HG02763 (cell line): ENCODE measurements around the gene CACFD1.
"Not testable (repeated sequence)": the region's sequence is repeated elsewhere in the genome, so short reads cannot be mapped to it uniquely, and the experiment has no call there.

Experiments used
- ATAC-seq: cut with Tn5 transposase; IDR thresholded peaks from one replicate; pipeline ENCODE4 v1.9.1; 2021; ENCODE audit warnings: mild to moderate bottlenecking, moderate library complexity; ENCODE audit not compliant: unreplicated experiment

The CACFD1 gene

GRCh38 chr9:133439337-133439736 is 20.4 kb upstream of the CACFD1 start:
- no peak for ATAC-seq

GRCh38 chr9:133440874-133441273 is 18.9 kb upstream of the CACFD1 start:
- no peak for ATAC-seq

GRCh38 chr9:133441571-133441970 is 18.2 kb upstream of the CACFD1 start:
- ATAC-seq: no peak

DNA sequence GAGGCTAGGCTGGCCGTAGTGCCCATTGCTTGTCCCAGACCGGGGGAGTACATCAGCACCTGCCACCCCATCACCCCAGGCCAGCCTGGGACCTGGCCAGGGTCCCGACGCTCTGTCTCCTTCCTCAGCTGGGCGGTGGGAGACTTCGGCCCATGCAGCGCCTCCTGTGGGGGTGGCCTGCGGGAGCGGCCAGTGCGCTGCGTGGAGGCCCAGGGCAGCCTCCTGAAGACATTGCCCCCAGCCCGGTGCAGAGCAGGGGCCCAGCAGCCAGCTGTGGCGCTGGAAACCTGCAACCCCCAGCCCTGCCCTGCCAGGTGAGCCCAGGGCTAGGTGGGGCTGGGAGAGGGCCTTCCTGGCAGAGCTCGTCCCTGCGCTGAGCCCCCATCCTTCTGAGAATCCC is 16.5 kb upstream of the CACFD1 start:
- ATAC-seq: no peak

DNA sequence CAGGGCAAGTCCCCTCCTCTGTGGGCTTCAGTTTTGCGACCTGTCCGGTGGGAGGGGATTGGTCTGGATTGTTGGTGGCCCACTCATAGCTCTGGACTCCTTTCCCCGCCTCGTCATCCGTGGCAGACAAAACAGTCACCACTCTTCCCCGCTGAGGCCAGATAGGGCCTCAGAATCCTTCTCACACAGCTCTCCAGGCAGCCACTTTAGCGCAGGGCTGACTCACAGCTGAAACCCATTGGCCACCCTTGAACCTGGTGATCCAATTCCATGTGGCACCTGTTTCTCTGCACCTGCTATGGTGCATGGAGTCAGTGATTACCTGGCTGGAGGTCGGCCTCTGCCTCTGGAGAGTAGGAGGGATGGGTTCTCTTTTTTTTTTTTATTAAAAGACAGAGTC is 15.8 kb upstream of the CACFD1 start:
- no peak for ATAC-seq

DNA sequence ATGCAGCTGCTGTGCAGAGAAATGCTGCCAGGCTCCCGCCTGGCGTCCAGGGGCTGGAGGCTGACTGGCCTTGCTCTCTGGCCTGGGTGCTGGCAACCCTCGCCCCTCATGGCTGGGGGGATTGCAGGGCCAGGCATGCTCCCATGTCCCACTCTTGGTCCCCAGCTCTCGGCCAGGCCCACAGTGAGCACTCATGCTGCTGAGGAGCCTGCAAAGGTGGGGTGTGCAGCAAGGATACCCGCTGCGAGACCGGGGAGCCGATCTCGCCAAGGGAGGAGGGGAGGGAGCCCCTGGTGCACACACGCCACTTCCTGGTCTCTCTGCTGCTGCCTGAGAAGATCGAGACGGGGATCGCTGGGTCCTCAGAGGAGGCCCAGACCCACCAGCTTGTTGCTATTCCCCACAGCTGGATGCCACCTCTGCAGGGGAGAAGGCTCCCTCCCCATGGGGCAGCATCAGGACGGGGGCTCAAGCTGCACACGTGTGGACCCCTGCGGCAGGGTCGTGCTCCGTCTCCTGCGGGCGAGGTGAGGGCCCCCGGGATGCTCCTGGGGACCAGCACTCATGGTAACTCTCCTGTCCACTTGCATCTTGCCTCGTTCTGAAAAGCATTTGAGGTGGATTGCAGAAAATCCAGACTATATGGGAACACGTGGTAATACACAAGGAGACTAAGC is 14.3 kb upstream of the CACFD1 start:
- ATAC-seq: no peak

- ATAC-seq: no peak
Measured at GRCh38 chr9:133448487-133448972, 11.2 kb upstream of the CACFD1 start.

- ATAC-seq: no peak
Measured at GRCh38 chr9:133449760-133450159, 10.0 kb upstream of the CACFD1 start.

DNA sequence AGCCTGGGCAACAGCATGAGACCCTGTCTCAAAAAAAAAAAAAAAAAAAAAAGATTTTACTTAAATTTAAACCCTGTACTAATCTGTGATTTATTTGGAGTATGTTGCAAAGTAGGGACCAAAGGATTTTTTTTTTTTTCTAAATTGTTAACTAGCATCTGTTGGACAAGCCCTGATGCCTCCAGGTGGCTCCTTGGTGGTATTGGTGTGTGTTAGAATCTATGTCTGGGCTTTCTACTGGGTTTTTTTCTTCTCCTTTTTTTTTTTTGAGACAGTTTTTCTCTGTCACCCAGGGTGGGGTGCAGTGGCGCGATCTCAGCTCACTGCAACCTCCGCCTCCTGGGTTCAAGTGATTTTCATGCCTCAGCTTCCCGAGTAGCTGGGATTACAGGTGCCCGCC is 7.9 kb upstream of the CACFD1 start:
- ATAC-seq: not testable (repeated sequence)

- no peak for ATAC-seq
Measured at GRCh38 chr9:133452562-133452961, 7.2 kb upstream of the CACFD1 start.

DNA sequence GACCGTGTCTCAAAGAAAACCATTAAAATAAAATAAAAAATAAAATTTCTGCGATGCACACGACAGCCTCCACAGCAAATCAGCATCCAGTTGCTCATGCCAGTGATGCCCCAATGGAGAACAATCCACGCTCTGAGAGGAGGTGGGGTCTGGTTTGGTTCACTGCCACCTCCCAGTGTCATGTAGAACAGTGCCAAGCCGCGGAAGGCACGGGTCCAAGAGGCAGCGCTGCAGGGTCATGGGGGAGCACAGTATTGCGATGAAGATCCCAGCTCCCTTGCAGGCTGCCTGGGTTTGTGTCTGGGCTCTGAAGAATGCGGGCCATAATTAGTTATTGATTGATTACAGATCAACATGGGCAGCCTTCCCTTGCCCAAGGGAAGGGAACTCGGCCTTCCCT is 6.1 kb upstream of the CACFD1 start:
- no peak for ATAC-seq

DNA sequence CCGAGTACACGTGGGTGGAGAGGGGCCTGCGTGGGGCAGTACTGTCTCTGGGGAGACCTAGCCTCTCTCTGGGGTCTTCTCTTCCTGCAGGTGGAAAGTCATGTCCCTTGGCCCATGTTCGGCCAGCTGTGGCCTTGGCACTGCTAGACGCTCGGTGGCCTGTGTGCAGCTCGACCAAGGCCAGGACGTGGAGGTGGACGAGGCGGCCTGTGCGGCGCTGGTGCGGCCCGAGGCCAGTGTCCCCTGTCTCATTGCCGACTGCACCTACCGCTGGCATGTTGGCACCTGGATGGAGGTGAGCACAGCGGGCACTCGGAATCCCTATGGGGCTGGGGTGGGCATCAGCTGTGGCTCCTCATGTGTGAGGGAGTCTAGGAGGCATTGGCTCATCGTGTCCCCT is 5.5 kb upstream of the CACFD1 start:
- no peak for ATAC-seq

GRCh38 chr9:133454943-133455673 is 4.7 kb upstream of the CACFD1 start:
- no peak for ATAC-seq

- ATAC-seq: no peak
Measured at GRCh38 chr9:133455936-133456335, 3.8 kb upstream of the CACFD1 start.

DNA sequence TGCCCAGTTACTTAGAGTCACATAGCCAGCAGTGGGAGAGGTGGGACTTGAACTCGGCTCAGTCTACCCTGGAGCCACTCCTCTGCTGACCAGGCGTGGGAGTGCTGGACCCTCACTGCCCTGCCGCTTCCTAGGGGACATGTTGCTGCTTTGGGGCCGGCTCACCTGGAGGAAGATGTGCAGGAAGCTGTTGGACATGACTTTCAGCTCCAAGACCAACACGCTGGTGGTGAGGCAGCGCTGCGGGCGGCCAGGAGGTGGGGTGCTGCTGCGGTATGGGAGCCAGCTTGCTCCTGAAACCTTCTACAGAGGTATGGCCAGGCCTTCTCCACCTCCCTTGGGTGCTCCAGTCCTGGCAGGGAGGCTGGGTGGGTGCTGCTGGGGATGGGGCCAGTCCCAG is 3.4 kb upstream of the CACFD1 start:
- ATAC-seq: no peak

DNA sequence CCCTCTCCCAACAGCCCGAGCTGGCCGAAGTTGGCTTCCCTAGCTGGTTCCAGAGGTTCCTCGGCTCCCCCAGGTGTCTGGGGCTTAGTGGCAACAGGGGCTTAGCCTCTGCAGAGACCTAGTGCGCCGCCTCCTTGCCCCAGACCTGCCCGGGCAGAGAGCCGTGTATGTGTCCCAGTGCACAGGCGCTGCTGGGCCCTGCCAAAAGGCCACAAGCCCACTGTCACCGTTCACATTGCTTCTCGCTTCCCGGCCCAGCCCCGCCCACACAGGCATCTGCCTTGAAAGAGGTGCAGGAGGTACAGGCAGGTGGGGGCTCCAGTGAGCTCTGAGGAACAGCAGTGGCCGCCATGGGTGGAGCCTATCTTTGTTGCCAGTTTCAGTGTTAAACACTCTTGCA is 2.5 kb upstream of the CACFD1 start:
- ATAC-seq: no peak

DNA sequence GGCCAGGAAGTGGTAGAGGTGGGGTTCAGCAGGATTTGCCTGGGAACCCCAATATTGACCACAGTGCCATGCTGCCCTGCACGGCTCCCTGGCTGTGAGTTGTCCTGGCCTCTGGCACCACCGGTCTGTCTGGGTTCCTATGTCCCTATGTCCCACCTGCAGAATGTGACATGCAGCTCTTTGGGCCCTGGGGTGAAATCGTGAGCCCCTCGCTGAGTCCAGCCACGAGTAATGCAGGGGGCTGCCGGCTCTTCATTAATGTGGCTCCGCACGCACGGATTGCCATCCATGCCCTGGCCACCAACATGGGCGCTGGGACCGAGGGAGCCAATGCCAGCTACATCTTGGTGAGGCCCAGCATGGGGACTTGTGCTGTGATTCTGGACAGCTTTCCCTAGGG is 2.0 kb upstream of the CACFD1 start:
- ATAC-seq: no peak

DNA sequence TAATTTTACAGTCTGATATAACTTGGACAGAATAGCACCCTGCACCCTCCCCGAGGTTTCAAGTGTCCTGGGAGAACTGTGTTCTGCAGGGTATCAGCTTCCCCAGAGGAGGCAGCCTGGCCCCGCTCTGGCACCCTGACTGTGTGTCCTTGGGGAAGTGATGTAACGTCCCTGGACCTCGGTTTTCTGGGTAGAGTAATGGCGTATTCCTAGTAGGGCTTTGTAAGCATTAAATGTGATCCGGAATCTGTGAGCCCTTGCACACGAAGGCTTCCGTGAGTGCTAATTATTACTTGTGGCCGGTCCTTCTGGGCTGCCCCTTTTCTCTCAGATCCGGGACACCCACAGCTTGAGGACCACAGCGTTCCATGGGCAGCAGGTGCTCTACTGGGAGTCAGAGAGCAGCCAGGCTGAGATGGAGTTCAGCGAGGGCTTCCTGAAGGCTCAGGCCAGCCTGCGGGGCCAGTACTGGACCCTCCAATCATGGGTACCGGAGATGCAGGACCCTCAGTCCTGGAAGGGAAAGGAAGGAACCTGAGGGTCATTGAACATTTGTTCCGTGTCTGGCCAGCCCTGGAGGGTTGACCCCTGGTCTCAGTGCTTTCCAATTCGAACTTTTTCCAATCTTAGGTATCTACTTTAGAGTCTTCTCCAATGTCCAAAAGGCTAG is 1.0 kb upstream of the CACFD1 start:
- no peak for ATAC-seq

DNA sequence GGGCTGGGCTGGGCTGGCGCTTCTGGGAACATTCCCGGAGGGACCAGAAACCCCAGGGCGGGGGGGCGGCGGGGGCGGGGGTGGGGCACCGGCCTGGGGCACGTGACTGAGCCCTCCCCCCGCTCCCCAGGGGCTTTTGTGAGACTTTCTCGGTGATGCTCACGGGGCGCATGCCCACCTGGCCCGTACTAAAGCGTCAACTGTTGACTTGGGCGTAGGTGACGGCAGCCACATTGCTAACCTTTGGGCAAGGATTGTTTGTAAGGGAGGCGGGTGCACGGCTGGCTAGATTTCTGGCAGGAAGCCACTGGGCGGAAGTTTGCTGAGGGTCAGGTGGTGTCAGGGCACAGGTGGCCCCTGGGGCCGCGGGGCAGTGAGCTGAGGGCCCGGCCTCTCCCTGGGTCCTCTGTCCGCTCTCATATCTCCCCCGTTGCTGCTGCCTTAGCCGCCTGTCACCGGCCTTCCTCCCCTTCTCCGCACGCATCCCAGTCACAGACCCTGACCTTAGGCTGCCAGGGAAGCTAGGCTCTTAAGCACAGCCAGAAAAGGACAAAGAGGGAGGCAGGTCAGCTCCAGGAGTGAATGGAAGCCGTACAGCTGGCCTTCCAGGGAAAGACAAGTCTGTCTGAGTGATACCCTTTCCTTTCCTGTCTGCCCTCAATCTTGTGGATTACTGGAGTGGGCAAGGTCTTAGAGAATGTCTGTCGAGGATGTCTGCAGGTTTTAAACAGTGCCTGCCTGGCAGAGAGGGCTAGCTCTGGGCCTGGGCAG is 812 bp downstream of the CACFD1 start:
- ATAC-seq: peak; percentile 17

- no peak for ATAC-seq
Measured at GRCh38 chr9:133461975-133462374, 2.2 kb downstream of the CACFD1 start.

- no peak for ATAC-seq
Measured at GRCh38 chr9:133463234-133463863, 3.6 kb downstream of the CACFD1 start.
